ENCODE measurements around the gene ARHGDIG. TPM values are rescaled to one million over a fixed set of nuclear protein-coding genes. Genes with fewer than 3 reads are reported as not detected.

Gene ARHGDIG
- total and polyA plus RNA-seq, 4 donors = 0.08 TPM; not detected in 3

- no peak for TF ChIP-seq CTCF (IDR thresholded peaks at IDR 0.05; ENCODE audit: low read depth, low read length, missing input control)
These were observed 35.3 kb upstream of the ARHGDIG start (continued) for GRCh38 chr16:245105-245504.

- H3K9me3 ChIP-seq (ENCODE audit: control insufficient read depth in 4 of 4, low read length in 3 of 4) = no peaks in the 10 kb centered on the region
- peaks cover 0 to under 1% (median 0%) of the 10 kb centered on the region in 4 donors for H3K4me1 ChIP-seq (ENCODE audit: control insufficient read depth in 4 of 4, insufficient read depth in 4 of 4, low read length in 3 of 4)
- no peak for DNase-seq (ENCODE audit: low spot score)
- no peak overlapping the region for H3K4me3 ChIP-seq (ENCODE audit: low read depth in 1 of 3, low read length in 3 of 3)
- TF ChIP-seq FOXA1 (IDR thresholded peaks at IDR 0.05) (no peak), RXRA (IDR thresholded peaks at IDR 0.05) (no peak), CTCF (IDR thresholded peaks at IDR 0.05; ENCODE audit: low read depth, low read length, missing input control) (no peak), REST (IDR thresholded peaks at IDR 0.05) (no peak), RAD21 (IDR thresholded peaks at IDR 0.05) (no peak), EGR1 (IDR thresholded peaks at IDR 0.05; ENCODE audit: low read depth in 2 of 2) (no peak), JUND (IDR thresholded peaks at IDR 0.05) (no peak), MAX (IDR thresholded peaks at IDR 0.05) (no peak), NR2F2 (IDR thresholded peaks at IDR 0.05) (no peak), TAF1 (conservative IDR thresholded peaks at IDR 0.05) (no peak), SP1 (IDR thresholded peaks at IDR 0.05) (no peak), HNF4A (conservative IDR thresholded peaks at IDR 0.05) (no peak)
- no peak overlapping the region for H3K9ac ChIP-seq (ENCODE audit: low read depth in 1 of 2, low read length in 2 of 2)
- 95% methylated on average over 12 of the region's 12 CpGs for WGBS
- H3K27me3 ChIP-seq (ENCODE audit: control insufficient read depth in 4 of 4, insufficient read depth in 4 of 4, low read length in 3 of 4) = no peaks in the 10 kb centered on the region
- peaks cover 0 to 8% (median under 1%) of the 10 kb centered on the region in 4 donors for H3K36me3 ChIP-seq (ENCODE audit: control insufficient read depth in 4 of 4, insufficient read depth in 3 of 4, low read depth in 1 of 4, low read length in 3 of 4)
- H3K27ac ChIP-seq (ENCODE audit: low read depth in 1 of 2, low read length in 2 of 2) = no peak overlapping the region
These were observed 33.4 kb upstream of the ARHGDIG start for GRCh38 chr16:247027-247426.

GRCh38 chr16:249431-249830 lies 31.0 kb upstream of the ARHGDIG start:
- TF ChIP-seq GABPA (IDR thresholded peaks at IDR 0.05 in 1 of 2, conservative IDR thresholded peaks at IDR 0.05 in 1 of 2) (no peak), YY1 (IDR thresholded peaks at IDR 0.05) (no peak), HNF4A (conservative IDR thresholded peaks at IDR 0.05) (no peak), RXRA (IDR thresholded peaks at IDR 0.05) (no peak), ATF3 (IDR thresholded peaks at IDR 0.05) (no peak)
- Histone ChIP-seq H3K27ac (ENCODE audit: low read depth in 1 of 2, low read length in 2 of 2) (no peak overlapping the region), H3K9me3 (ENCODE audit: control insufficient read depth in 4 of 4, low read length in 3 of 4) (no peaks in the 10 kb centered on the region), H3K36me3 (ENCODE audit: control insufficient read depth in 4 of 4, insufficient read depth in 3 of 4, low read depth in 1 of 4, low read length in 3 of 4) (peaks cover 0 to 13% (median 3%) of the 10 kb centered on the region in 4 donors), H3K27me3 (ENCODE audit: control insufficient read depth in 4 of 4, insufficient read depth in 4 of 4, low read length in 3 of 4) (no peaks in the 10 kb centered on the region), H3K4me1 (ENCODE audit: control insufficient read depth in 4 of 4, insufficient read depth in 4 of 4, low read length in 3 of 4) (peaks cover 0 to 3% (median 0%) of the 10 kb centered on the region in 4 donors), H3K9ac (ENCODE audit: low read depth in 1 of 2, low read length in 2 of 2) (no peak overlapping the region), H3K4me3 (ENCODE audit: low read depth in 1 of 3, low read length in 3 of 3) (no peak overlapping the region)
- DNase-seq (ENCODE audit: low spot score) = no peak
- 92% methylated on average over 12 of the region's 12 CpGs for WGBS

All from liver (tissue), 9 donors.